Mucosa of stomach (tissue), 1 donor: ENCODE results near the gene ADA.
"Not testable (repeated sequence)": the region's sequence is repeated elsewhere in the genome, so short reads cannot be mapped to it uniquely, and the experiment has no call there.

Source experiments
- H3K27me3 ChIP-seq: one replicate; pipeline ENCODE4 v1.7.0; 2013; ENCODE audit warnings: mild to moderate bottlenecking, low read length; ENCODE audit not compliant: control insufficient read depth, insufficient read depth
- H3K36me3 ChIP-seq: one replicate; pipeline ENCODE4 v1.7.0; 2013; ENCODE audit warnings: low read length; ENCODE audit not compliant: control insufficient read depth, insufficient read depth
- H3K4me1 ChIP-seq: one replicate; pipeline ENCODE4 v1.7.0; 2013; ENCODE audit warnings: mild to moderate bottlenecking, low read length; ENCODE audit not compliant: control insufficient read depth, insufficient read depth
- H3K4me3 ChIP-seq: one replicate; pipeline ENCODE4 v1.7.0; 2013; ENCODE audit warnings: low read length
- H3K9ac ChIP-seq: one replicate; pipeline ENCODE4 v1.7.0; 2013; ENCODE audit warnings: mild to moderate bottlenecking, low read length, moderate library complexity
- H3K9me3 ChIP-seq: one replicate; pipeline ENCODE4 v1.7.0; 2013; ENCODE audit warnings: mild to moderate bottlenecking, low read length, moderate library complexity; ENCODE audit not compliant: control insufficient read depth
- donor health status: Pancreatic carcinoma.

Gene ADA

DNA sequence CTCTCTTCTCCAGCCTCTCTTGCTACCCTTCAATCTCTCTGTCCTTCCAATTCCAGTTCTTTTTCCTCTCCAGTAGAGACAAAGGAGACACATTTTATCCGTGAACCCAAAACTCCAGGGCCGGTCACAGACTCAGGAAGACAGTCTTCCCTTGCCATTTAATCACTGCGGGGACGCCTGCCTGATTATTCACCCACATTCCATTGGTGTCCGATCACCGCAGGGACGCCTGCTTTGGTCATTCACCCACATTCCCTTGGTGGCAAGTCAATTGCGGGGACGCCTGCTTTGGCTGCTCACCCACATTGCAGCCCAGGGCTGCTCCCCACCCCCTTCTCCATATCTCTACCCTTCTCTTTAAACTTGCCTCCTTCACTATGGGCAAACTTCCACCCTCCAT, 19.4 kb upstream of the ADA start:
- H3K4me1 ChIP-seq, H3K4me3 ChIP-seq, H3K9ac ChIP-seq, H3K36me3 ChIP-seq, H3K9me3 ChIP-seq, H3K27me3 ChIP-seq: not testable (repeated sequence)

DNA sequence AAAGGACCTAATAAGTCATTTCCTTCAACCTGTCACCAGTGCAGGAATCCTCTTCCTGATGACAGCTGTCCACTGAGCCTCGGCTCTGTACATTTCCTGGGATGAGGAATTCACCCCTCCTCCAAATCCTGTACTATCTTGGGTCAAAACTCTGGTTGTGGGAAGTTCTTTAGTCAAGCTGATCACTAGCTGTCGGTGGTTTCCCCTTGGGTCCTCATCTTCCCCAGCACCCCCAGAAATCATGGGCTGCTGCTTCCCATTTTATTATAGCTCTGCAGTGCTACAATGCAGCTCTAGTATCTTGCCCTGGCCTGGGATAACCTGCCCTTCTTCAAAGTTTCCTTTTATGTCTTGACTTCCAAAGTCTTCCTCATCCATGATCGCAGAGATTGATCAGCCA, 14.6 kb upstream of the ADA start:
- no peak overlapping the region for H3K4me3 ChIP-seq
- no peaks in the 10 kb centered on the region for H3K4me1 ChIP-seq
- H3K9ac ChIP-seq = no peak overlapping the region
- no peaks in the 10 kb centered on the region for H3K36me3 ChIP-seq
- no peaks in the 10 kb centered on the region for H3K27me3 ChIP-seq
- no peaks in the 10 kb centered on the region for H3K9me3 ChIP-seq

DNA sequence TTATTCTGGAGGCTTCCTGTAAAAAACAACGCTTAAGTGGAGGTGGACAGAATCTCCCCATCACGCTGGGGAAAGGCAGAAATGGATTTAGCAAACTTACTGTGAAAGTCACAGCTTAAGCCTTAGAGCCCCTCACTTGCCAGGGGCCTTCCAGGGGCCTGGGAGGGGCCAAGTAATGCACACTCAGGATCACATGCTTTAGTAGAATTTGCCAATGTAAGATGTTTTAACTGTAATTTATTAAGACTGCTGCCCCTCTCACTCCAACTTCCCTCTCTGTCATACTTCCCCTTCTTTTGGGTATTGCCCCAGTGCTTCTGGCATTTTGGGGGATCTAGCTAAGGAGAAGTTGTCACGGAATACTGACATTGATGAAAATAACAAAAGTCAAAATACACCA, 12.6 kb upstream of the ADA start:
- no peak overlapping the region for H3K4me3 ChIP-seq
- no peaks in the 10 kb centered on the region for H3K9me3 ChIP-seq
- no peak overlapping the region for H3K9ac ChIP-seq
- no peaks in the 10 kb centered on the region for H3K27me3 ChIP-seq
- no peaks in the 10 kb centered on the region for H3K4me1 ChIP-seq
- H3K36me3 ChIP-seq = no peaks in the 10 kb centered on the region

DNA sequence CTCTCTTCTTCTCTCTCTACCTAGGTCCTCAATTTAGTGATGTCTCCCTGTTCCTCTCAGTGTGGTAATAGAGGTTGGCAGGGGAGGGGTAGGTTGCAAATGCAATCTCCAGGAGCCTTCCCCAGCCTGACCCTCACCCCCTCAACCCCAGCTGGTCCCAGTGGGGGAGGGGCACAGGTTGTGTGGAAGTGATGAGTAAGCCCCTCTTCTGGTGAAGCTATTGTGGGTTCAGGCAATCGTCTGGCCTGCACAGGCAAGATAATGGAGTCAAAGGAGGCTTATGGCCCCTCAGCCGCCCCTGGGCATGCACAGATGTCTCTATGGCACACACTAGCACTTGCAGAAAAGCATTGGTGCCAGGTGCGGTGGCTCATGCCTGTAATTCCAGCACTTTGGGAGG, 10.8 kb upstream of the ADA start:
- Histone ChIP-seq H3K4me1 (no peaks in the 10 kb centered on the region), H3K9me3 (no peaks in the 10 kb centered on the region), H3K27me3 (no peaks in the 10 kb centered on the region), H3K9ac (no peak overlapping the region), H3K4me3 (no peak overlapping the region), H3K36me3 (no peaks in the 10 kb centered on the region)

DNA sequence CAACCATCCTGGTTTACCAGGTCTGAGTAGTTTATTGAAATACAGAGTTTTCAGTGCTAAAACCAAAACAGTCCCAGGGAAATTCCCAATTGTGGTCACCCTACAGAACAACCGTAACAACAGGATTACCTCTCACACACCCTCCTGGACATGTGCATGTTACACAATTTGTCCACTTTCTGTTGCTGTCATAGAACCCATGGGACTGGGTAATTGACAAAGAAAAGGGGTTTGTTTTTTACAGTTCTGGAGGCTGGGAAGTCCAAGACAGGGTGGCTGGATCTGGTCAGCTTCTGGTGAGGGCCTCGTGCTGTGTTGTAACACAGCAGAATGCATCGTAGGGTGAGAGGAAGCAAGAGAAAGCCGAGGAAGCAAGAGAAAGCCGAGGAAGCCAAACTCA, 9.1 kb upstream of the ADA start:
- no peaks in the 10 kb centered on the region for H3K4me1 ChIP-seq
- no peak overlapping the region for H3K9ac ChIP-seq
- no peaks in the 10 kb centered on the region for H3K9me3 ChIP-seq

DNA sequence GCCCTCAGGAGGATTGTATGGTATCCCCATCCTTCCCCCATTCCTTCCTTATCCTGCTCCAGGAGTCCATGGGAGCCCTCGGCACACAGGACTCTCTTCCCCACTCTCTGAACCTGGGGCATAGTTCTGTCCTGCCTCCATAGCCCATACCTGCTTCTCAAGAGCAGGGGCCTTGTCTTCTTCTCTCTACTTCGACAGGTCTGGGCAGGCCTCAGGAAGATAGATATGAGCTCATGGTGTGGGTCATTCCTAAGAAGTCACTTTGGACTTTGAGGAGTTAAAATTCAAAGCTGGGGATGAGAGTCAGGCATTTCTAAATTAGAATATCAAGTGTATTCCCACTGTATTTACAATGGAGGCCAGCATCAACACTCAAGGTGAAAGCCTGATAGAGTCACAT, 8.4 kb upstream of the ADA start:
- H3K27me3 ChIP-seq = no peaks in the 10 kb centered on the region
- H3K9me3 ChIP-seq = no peaks in the 10 kb centered on the region
- H3K4me1 ChIP-seq = no peaks in the 10 kb centered on the region
- no peak overlapping the region for H3K4me3 ChIP-seq
- H3K9ac ChIP-seq = no peak overlapping the region
- H3K36me3 ChIP-seq = no peaks in the 10 kb centered on the region

More for the DNA sequence above, 9.1 kb upstream of the ADA start:
- no peak overlapping the region for H3K4me3 ChIP-seq
- H3K27me3 ChIP-seq = no peaks in the 10 kb centered on the region
- H3K36me3 ChIP-seq = no peaks in the 10 kb centered on the region

DNA sequence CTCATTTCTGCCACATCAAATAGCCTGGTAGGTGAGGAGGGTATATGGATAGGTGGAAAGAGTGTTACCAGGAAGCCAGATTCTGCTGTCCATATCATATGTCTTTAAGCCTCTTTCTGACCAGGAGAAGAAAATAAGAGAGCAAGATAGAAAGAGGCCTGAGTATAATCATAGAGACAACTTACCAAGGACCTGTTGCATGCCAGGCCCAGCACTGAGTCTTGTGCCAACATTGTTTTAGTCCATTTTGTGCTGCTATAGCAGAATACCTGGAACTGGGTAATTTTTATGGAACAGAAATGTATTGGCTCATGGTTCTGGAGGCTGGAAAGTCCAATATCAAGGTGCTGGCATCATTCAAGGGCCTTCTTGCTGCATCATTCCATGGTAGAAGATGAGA, 7.3 kb upstream of the ADA start:
- H3K9ac ChIP-seq = no peak overlapping the region
- H3K36me3 ChIP-seq = no peaks in the 10 kb centered on the region
- no peaks in the 10 kb centered on the region for H3K4me1 ChIP-seq
- H3K9me3 ChIP-seq = no peaks in the 10 kb centered on the region
- no peaks in the 10 kb centered on the region for H3K27me3 ChIP-seq
- no peak overlapping the region for H3K4me3 ChIP-seq

DNA sequence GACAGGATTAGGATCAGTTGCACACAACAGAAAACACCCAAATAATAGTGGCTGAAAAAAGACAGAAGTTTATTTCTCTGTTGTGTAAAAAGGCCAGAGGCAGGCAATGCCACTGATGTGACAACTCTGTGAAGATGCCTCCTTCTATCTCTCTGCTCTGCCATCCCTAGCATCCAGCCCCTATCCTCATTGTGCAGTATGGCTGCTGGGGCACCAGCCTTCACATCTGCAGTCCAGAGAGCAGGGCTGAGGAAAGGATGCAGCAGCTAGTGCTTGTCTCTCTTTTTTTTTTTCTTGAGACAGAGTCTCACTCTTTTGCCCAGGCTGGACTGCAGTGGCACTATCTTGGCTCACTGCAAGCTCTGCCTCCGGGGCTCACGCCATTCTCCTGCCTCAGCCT, 6.4 kb upstream of the ADA start:
- no peaks in the 10 kb centered on the region for H3K9me3 ChIP-seq
- no peaks in the 10 kb centered on the region for H3K27me3 ChIP-seq
- no peaks in the 10 kb centered on the region for H3K36me3 ChIP-seq
- H3K4me3 ChIP-seq = no peak overlapping the region
- no peak overlapping the region for H3K9ac ChIP-seq
- no peaks in the 10 kb centered on the region for H3K4me1 ChIP-seq

DNA sequence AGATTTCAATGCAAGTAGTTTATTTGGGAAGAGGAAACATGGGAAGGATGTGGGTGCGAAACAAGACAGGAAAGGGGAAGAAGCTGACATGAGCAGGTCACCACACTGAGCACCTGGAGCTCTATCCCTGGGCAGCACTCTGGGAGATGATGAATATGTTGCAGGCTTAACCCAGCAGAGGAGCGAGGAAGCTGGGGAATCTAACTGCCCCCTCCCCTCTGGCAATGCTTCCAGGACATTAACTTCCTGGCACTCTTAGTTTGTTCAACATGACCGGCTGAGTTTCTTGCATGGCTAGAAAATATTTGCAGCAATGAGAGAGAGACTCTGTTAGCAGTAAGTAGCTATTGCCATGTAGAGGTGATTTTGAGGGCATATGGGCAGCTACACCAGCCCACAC, 4.9 kb upstream of the ADA start:
- Histone ChIP-seq H3K9ac (no peak overlapping the region), H3K36me3 (no peaks in the 10 kb centered on the region), H3K4me1 (no peaks in the 10 kb centered on the region)

DNA sequence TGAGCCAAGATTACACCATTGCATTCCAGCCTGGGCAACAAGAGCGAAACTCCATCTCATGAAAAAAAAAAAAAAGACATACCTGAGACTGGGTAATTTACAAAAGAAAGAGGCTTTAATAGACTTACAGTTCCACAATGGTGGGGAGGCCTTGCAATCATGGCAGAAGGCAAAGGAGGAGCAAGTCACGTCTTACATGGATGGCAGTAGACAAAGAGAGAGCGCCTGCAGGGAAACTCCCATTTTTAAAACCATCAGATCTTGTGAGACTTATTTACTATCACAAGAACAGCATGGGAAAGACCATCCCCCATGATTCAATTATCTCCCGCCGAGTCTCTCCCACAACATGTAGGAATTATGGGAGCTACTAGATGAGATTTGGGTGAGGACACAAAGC, 2.7 kb upstream of the ADA start:
- H3K4me1 ChIP-seq = not testable (repeated sequence)

More for the DNA sequence above, 4.9 kb upstream of the ADA start:
- Histone ChIP-seq H3K9me3 (no peaks in the 10 kb centered on the region), H3K4me3 (no peak overlapping the region), H3K27me3 (no peaks in the 10 kb centered on the region)

DNA sequence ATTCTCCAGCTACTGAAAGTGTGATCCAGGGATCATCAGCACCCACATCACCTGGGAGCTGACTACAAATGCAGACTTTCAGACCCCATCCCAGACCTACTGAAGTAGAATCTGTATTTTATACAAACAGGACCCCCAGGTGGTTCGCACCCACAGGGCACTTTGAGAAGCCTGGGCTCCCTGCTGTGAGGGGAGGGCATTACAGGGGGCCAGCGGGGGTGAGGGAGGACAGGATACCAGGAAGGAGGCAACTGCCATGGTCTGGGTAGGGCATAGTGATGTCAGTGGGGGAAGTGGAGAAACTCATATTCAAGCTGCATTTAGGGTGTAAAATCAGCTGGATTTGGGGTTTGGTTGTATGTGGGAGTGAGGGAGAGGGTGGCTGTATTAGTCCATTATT, 2.0 kb upstream of the ADA start:
- Histone ChIP-seq H3K36me3 (no peaks in the 10 kb centered on the region), H3K9ac (no peak overlapping the region), H3K9me3 (no peaks in the 10 kb centered on the region), H3K27me3 (no peaks in the 10 kb centered on the region), H3K4me3 (no peak overlapping the region), H3K4me1 (peaks cover 8% of the 10 kb centered on the region)

More for the DNA sequence above, 2.7 kb upstream of the ADA start:
- not testable (repeated sequence) for H3K9me3 ChIP-seq, H3K27me3 ChIP-seq, H3K36me3 ChIP-seq, H3K9ac ChIP-seq, H3K4me3 ChIP-seq

DNA sequence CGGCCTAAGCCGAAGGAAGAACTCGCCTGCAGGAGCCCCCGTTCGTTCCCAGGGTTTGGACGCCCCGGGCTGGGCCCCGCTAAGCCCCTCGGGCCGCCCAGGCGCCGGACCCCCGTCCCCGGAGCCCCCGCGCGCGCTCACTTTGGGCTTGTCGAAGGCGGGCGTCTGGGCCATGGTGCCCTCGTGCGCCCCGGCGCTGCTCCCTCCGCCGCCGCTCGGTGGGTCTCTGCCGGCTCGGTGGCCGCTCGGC, 140 bp downstream of the ADA start:
- Histone ChIP-seq H3K27me3 (no peaks in the 10 kb centered on the region), H3K9ac (peak overlapping the region; percentile 45), H3K4me3 (no peak overlapping the region), H3K36me3 (no peaks in the 10 kb centered on the region), H3K9me3 (no peaks in the 10 kb centered on the region), H3K4me1 (peaks cover 8% of the 10 kb centered on the region)

DNA sequence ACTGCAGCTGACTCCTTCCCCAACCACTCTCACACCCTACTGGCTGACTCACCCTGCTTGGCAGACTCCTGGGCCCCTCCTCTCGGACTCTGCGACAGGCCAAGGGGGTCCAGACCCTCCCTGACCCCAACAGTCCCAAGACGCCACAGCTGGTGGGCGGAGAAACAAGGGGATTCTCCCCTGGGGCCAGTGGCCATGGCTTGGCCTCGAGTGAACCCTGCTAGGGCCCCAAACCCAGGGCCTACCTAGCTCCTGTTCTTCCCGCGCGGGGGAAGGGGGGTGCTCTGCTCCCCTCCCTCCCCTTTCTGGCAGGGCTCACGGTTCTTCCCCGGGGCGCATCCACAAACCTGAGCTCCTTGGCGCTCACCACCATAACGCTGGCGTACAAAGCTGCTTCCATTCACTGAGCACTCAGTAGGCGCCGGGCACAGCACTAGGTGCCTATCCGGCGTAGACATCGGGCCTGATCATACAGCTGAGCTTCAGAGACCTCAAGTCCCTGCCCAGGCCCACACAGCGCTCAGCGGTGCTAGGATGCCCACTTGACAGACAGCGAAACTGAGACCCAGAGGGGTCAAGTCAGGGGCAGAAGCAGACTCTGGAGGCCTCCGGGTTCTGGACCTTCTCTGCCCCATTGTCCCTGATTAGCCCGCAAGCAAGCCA, 597 bp downstream of the ADA start:
- H3K4me1 ChIP-seq = peaks cover 8% of the 10 kb centered on the region
- no peak overlapping the region for H3K4me3 ChIP-seq
- H3K36me3 ChIP-seq = no peaks in the 10 kb centered on the region
- H3K27me3 ChIP-seq = no peaks in the 10 kb centered on the region
- no peaks in the 10 kb centered on the region for H3K9me3 ChIP-seq
- peak overlapping the region; percentile 45 for H3K9ac ChIP-seq
